Bone marrow (tissue), 2 donors: Measurements from ENCODE around the gene UBE2F.

ENCODE experiments used
- DNase-seq, 2 donors: peaks; one replicate each; lab custom pipeline; 2025; lab: John Stamatoyannopoulos, UW

Gene UBE2F, protein sequence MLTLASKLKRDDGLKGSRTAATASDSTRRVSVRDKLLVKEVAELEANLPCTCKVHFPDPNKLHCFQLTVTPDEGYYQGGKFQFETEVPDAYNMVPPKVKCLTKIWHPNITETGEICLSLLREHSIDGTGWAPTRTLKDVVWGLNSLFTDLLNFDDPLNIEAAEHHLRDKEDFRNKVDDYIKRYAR

DNA sequence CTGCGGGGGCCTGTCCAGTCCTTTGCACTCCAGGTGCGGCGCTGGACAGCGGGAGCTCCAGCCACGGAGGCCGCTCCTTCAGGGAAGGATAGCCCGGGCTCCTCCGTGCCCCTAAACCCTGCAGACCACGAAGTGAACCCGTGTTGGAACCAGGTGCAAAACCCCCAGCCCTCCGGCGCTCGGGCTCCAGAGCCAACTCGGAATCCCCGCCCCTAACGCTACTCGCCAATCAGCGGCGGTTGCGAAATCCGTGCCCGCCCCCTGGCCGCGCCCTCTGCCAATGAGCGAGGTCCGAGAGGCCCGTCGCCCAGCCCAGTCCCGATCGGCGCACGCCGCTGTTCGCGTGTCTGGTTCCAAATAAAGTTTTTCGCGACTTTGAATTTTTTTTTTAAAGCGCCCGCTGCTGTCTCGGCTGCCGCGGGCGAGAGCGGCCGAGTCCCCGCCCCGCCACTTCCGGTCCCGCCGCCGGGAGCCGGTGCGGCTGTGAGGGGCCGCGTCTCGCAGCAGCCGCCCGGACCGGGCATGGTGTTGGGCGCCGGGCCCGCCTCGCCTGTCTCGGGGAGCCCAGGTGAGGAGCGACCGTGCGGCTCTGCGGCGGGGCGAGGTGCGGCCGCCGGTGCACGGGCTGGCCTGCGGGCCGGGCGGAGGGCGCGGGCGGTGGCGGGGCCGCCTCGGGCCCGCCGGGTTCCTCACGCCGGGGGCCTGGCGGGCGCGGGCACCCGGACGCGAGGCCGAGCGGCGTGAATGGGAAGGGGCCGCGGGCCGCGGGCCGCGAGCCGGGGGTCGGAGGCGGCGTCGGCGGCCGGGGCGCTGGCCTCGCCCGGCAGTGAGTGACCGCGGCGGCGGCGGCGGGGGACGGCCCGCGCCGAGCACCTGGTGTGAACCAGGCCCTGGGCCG, at the start of gene UBE2F:
TSS of gene UBE2F (plus strand) at position 450 of the 898 bp plus-strand sequence. CDS start 6,094 bp downstream, outside the sequence.
- DNase-seq, result peak; percentile 90 to 94

DNA sequence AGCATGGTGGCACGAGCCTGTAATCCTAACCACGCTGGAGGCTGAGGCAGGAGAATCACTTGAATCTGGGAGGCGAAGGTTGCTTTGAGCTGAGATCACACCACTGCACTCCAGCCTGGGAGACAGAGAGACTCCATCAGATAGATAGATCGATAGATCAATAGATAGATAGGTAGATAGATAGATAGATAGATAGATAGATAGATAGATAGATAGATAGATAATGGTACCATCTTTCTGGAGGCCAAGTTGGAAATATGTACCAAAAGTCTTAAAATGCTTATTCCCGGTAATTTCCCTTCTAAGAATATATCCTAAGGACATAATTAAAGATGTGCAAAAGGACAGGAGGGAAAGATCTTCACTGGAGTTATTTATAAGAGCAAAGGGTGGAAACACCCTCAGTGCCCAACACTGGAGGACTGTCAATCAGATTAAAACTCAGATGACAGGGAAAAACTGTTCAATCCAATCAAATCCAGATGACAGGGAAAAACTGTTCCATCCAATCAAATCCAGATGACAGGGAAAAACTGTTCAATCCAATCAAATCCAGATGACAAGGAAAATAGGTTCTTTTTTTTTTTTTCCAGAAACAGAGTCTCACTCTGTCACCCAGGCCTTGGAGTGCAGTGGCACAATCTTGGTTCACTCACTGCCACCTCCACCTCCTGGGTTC, 49.0 kb upstream of the UBE2F start:
- no peak for DNase-seq

DNA sequence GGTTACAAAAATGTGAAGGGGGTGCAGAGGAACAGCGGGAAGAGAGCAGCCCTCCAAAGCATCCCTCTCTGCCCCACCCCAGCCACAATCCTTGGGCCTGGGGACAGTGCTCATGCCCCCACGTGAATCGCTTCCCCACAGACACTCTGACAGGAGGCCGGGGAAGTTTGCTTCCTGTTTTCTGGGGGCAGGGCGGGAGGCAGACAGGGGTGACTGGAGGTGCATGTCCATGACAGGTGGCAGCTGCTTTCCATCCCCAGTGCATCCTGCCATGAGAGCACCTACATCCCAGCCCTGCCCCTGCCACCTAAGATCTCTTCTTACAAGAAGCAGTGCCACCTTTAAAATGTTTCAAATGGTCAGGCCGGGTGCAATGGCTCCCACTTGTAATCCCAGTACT, 47.2 kb upstream of the UBE2F start:
- peak in 1 of 2 donors; percentile 16 for DNase-seq

DNA sequence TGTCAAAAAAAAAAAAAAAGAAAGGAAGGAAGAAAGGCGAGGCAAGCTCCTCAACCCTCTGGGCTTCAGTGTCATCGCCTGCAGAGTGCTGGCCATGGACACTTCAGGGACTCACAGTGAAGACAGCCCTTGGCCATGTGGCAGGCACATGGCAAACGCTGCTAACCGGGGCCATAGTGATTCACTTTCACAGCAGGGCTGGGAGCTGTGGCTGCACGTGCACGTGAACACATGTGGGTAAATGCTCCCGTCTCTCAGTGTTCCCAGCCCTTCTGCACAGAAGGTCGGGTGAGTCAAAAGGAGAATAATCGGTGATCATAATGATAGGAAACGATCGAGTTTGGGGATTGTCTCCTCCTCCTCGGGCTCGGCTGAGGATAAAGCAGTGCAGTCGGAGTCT, 46.1 kb upstream of the UBE2F start:
- no peak for DNase-seq

DNA sequence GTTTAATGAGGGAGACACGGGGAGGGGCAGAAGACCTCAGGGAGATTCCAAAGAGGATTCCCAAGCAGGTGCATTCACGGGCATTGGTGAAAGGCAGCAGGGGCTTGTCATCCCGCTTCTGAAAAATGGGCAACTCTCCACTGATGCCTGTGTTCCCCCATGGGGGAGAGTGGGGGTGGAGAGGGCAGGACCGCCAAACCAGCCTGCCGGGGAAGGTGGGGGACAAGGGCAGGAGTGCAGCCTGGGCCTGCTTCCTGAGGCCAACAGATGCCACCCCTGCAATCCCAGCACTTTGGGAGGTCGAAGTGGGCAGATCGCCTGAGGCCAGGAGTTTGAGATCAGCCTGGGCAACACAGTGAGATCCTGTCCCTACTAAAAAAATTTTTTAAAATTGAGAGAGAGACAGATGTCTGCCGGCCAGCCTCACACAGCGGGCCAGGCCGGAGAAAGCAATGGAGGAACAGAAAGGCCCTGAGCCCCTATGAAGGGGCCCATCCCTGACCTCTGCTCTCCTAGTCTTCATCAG, 44.8 kb upstream of the UBE2F start:
- DNase-seq, result no peak

DNA sequence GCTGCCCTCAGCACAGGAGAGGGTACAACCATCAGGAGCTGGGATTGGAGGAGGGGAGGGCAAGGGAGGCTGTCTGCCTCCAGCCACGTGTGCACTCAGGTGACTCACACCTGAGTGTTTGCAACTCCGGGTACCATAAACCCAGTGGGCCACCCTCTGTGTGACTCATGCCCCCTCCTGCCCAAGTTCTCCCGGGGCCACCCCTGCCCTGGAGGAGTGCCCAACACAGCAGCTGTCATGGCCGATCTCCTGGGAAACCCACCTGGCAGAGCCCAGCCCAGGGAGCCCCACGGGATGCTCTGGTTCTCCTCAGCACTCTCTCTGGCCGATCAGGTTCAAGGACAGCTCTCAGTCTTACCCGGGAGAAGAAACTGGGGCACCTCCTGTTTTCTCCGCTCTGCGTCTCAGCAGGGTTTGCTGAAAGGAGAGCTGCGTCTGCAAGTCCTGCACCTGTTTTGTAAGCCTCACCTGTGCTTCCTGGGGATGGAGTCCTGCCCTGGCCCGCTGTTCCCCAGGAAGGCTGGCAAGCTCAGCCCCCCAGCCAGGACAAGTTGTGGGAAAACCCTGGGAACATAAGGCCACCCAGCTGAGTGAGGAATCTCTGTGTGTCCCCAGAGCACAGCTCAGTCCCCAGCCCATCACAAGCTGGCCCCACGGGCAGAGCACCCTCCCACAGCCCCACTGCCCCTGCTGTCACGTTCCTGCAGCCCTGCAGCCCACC, 44.0 kb upstream of the UBE2F start:
- no peak for DNase-seq

DNA sequence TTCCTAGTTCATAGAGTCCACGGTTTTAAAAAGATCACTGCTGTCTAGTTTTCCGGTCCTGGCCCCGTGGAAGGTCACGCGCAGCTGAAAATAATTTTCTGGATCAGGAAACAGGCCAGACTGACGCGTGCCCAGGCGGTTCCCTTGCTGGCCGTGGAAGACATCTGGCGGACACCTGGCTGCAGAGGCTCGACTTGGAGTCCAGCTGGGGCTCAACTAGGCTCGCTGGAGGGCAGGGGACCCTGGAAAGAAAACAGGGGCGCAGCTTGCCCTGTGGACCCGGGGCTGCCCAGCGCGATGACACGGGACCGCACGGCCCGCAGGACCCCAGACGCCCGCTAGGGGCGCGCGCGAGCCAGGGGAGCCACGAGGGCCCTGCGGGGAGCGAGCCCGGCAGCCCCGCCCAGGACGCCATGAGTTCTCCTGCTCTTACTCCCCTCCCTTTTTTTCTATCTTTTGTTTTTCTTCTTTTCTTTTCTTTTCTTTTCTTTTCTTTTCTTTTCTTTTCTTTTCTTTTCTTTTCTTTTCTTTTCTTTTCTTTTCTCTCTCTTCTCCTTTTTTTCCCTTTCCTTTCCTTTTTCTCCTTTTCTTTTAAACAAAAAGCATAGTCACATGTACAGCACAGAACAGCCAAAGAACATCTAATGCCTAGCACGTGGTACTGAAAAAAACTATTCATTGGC, 43.2 kb upstream of the UBE2F start:
- peak in 1 of 2 donors; percentile 47 for DNase-seq

DNA sequence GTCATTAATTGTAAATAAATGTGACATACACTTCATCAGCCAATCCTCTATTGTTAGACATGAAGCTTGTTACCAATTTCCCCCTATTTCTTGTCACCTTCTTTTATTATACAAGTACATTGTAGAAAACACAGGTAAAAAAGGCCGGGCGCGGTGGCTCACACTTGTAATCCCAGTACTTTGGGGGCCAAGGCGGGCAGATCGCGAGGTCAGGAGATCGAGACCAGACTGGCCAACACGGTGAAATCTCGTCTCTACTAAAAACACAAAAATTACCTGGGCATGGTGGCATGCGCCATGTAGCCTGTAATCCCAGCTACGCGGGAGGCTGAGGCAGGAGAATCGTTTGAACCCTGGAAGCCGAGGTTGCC, 42.7 kb upstream of the UBE2F start:
- no peak for DNase-seq

DNA sequence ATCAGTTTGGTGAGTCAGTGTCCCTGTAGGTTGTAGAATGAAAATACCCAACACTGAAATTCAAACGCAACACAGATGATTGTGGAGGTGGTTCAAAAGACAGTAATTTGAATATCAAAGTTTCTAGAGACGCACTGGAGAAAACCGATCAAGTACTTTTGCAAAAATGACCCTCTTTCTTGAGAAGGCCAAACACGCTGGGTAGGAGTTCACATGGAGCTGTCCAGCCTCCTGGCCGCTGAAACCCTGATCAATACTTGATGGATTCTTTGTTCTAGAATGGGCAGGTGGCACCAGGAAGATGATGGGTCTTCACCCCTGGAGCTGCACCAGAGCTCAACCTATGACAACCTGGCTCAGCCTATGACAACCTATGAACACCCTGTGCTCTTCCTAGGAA, 39.7 kb upstream of the UBE2F start:
- DNase-seq, result no peak

DNA sequence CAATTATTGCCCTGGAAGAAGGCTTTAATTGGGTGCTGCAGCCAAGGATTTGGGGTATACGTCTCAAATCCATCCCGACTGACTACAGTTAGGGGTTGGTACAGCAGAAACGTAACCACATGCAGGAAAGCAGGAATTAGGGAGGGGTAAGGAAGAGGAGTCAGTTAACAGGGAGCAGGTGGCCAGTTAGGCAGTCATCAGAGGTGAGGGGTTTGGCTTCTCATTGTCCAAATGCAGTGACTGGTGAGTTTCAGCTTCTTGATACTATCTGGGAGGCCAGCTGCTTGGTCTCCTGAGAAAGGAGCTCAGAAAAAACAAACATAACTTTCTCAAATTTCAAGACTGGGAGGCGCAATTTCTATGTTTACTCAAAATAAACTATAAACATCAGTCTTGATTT, 38.8 kb upstream of the UBE2F start:
- DNase-seq, result no peak

DNA sequence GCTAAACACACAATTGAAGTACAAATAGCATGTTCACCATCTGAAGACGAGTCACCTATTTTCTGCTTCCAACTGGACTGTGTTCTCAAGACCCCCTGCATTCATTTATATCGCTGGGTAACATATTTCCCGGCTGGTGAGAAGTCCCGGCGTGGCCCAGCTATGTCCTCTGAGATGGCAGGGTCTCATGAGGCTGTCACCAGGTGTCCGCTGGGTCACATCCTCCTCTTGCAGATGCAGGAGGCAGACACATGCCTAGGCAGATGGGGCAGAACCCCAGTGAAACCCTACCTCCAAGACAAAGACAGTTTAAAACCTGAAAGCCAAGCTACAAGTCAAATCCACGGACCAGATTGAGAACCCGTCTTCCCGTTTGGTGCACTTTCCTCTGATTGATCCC, 36.8 kb upstream of the UBE2F start:
- DNase-seq, result no peak

DNA sequence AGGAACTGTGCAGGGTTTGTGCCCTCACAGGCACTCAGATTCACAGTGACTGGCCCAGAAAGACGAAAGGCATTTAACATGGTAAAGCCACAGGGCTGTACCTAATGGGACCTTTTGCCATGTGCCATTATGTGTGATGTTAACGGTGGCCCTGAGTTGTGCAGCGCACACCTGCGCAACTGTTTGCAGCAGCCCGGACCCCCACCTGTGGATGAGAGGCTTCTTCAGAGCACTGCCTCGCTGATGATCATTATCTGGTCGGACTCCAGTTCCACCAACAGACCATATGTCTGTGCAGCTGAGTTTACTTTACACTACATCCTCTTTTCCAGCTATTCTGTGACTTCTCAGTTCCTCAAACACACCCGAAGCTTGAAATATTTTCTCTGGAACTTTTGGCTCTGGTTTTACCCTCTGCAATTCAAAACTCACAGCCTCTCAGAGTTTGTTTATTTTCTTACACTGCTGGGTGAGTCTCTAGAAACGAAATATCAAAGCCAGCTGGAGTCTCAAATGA, 35.6 kb upstream of the UBE2F start:
- peak in 1 of 2 donors; percentile 36 for DNase-seq

DNA sequence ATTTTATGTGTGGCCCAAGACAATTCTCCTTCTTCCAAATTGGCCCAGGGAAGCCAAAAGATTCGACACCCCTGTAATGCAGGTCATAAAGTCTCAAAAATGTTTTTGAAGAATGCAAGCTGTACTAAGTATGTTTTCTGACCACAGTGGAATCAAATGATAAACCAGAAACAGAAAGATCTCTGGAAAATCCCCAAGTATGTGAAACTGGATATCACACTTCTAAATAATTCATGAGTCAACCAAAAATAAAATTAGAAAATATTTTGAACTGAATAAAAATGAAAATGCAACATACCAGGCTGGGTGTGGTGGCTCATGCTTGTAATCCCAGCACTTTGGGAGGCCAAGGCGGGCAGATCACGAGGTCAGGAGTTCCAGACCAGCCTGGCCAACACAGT, 34.1 kb upstream of the UBE2F start:
- DNase-seq, result no peak

DNA sequence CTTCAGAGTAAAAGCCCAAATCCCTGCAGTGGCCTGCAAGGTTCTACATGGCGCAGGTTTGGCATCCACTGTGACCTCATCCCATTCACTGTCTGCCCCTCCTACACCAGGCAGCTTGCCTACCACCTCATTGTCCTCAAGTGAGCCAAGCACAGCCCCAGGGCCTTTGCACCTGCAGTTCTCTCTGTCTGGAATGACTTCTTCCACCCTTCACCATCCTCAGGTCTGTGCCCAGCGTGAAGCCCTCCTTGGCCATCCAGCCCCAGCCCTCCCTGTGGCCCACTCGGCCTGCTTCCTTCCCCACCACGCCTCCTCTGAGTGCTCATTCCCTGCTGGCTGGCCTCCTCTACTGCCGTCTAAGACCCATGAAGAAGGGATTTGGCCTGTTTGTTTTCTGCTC, 32.6 kb upstream of the UBE2F start:
- DNase-seq, result no peak

DNA sequence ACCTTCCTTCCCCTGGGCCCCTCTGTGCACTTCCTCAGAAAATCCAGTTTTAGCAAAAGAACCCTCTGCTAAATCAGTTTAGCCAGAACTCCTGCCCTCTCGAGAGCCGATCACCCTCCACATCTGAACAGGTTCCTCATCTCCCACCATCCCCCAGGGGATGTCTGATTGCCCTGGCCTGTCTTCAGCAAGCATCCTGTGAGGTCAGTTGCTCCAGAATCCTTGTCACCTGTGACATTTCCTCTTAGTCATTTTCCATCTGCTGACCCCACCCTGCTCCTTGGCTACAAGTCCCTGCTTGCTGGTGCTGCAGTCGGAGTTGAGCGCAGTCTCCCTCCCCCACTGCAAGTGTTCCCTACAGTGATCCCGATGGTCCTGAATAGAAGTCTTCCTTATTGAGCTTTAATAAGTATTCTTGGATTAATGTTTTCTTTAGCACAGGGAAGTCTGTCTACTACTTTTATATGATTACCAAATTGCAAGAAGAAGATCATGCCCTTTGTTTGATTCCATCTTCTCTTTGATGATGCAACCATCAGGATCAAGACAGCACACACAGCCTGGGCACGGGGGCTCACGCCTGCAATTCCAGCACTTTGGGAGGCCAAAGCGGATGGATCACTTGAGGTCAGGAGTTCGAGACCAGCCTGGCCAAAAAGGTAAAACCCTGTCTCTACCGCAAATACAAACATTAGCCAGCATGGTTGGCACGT, 30.9 kb upstream of the UBE2F start:
- no peak for DNase-seq

DNA sequence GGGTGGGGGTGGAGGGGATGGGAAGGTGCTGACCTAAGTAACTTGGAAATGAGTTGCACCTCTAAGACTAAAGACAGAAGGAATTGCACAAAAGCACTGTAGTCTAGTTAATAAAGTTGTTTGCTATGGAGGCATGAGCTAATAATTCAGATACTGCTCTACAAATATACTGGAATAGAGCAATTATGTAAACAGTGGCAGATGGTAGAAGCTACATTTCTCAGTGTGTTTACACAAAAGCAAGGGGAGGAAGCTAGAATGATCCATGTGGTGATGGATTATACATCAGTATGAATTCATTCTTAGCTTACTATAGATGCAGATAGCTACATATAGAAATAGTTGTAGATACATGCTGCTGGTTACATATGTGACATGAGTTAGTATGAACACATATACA, 27.6 kb upstream of the UBE2F start:
- no peak for DNase-seq

DNA sequence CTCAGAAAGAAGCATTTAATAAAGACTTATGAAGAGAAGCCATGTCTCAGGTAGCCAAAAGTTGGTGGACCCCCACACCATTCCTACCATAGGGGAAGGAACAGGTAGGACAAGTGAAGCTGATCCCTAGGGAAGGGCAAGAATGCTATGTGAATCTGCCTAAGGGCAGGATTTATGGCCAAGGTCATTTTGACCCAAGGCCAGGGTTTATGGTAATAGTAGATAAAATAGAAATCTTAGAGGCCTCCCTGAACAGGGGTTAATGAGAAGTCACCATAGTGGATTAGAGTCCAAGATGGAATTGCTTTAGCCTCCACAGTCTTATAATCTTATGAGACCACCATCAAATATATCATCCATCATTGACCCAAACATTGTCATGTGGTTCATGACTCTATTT, 26.0 kb upstream of the UBE2F start:
- no peak for DNase-seq

DNA sequence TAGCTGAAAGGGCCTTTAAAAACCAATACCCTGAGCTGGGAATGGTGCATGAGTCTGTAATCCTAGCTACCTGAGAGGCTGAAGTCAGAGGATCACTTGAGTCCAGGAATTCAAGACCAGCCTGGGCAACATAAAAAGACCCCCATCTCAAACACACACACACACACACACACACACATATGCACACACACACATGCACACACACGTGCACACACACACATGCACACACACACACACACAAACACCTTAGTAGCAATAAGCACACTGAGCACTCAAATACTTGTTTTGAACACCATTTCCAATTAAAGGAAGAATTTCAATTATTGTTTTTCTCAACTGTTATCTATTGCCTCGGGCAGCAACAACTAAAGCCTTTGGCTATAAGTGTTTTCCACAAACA, 25.6 kb upstream of the UBE2F start:
- DNase-seq, result no peak

DNA sequence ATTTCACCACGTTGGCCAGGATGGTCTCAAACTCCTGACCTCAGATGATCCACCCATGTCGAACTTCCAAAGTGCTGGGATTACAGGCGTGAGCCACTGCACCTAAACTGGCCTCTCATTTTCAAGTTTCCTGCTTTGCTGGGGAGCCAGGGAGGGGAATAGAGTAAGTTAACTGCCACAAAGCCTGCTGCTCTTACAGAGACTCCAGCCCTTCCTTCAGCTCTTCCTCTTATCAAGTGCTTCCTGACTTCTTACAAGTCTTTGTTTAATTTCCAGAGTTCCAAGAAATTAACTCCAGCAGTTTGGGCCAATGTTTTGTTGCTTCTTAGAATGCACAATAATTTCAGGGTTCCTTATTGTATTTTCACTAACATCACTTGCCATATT, 24.3 kb upstream of the UBE2F start:
- no peak for DNase-seq

DNA sequence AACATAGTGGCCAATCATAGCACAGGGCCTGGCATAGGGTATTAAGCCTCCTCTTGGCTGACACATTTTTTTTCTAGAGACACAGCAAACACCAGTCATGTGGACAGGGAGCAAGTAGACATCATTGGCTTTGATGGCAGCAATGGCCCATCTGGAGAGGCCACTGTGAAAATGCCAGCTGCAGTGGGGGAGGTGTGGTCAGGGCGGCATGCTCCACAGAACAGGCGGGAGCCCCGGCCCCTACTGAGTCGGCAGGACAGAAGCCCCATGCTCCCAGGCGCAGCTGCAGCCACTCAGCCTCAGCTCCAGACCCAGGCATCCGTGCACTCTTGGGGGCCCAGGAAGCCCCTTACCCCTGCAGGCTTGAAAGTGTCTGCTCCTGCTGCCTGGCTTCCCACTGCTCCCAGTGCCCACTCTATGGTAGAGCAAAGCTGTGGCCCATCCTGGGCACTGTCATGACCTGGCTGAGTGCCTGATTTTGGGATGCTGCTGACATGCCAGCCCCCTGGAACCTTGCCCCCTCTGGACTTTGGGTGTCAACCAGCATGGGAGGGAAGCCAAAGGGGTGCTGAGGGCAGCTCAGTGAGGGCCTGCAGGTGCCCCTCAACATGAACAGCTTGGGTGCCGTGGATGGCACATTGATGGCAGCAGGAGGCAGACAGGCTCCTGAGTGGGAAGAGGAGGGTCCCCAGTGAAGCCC, 23.3 kb upstream of the UBE2F start:
- no peak for DNase-seq
